ENCODE measurements around the gene ST6GALNAC6.
"Not testable (repeated sequence)": the region's sequence is repeated elsewhere in the genome, so short reads cannot be mapped to it uniquely, and the experiment has no call there.

ST6GALNAC6 gene

DNA sequence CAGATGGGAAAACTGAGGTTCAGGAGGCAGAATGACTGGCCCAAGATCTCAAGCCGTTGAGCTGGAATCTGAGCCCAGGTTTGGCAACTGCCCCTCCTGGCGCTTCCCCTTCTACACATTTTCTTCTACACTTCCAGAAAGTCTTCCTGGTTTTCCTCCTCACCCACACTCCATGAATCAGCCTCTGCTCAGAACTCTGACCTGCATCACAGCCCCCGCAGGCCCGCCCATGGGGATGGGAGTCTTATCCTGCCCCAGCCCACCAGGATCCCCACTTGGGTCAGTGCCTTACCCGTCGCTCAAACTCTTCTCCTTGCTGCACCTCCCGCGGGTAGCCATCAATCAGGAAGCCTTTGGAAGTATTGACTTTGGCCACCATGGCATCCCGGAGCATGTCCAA lies 27.9 kb downstream of the ST6GALNAC6 start:
- H3K27ac ChIP-seq (ENCODE audit: low read depth, low read length): no peak overlapping the region
- H3K4me3 ChIP-seq (ENCODE audit: low read depth, low read length): no peak overlapping the region

DNA sequence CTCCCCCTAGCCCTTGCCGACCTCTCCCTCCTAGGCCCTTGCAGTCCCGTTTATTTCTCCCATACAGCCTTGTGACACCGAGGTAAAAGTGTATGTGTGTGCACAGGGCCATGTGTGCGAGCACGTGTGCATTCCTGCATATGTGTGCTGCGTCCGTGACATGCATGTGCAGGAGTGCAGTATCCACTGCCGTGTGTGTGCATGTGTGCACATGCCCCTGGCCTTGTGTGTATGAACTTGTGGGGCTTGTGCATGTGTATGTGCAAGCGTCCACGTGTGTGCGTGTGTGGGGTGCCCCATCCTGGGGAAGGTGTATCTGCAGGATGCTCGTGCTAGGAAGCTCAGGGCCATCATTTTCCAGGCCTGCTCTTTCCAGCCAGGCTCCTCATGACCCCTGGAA lies 28.5 kb downstream of the ST6GALNAC6 start:
- H3K36me3 ChIP-seq (ENCODE audit: insufficient read depth, low read length): peaks cover 3% of the 10 kb centered on the region; the same call in 1 of the 2 replicates
- H3K27ac ChIP-seq (ENCODE audit: low read depth, low read length): no peak overlapping the region
- H3K4me1 ChIP-seq (ENCODE audit: control insufficient read depth, insufficient read depth, low read length, unreplicated experiment): peaks cover 32% of the 10 kb centered on the region
- H2AFZ ChIP-seq (ENCODE audit: low read length, unreplicated experiment): no peak overlapping the region
- peaks cover 3% of the 10 kb centered on the region for H3K79me2 ChIP-seq (ENCODE audit: control insufficient read depth, insufficient read depth, low read length, unreplicated experiment)
- H3K4me3 ChIP-seq (ENCODE audit: low read depth, low read length): no peak overlapping the region
- no peaks in the 10 kb centered on the region for H3K27me3 ChIP-seq (ENCODE audit: insufficient read depth, low read length)

More for the DNA sequence above, 27.9 kb downstream of the ST6GALNAC6 start:
- peaks cover 3% of the 10 kb centered on the region; the same call in 1 of the 2 replicates for H3K36me3 ChIP-seq (ENCODE audit: insufficient read depth, low read length)
- H2AFZ ChIP-seq (ENCODE audit: low read length, unreplicated experiment): no peak overlapping the region
- no peaks in the 10 kb centered on the region for H3K27me3 ChIP-seq (ENCODE audit: insufficient read depth, low read length)
- peaks cover 36% of the 10 kb centered on the region for H3K4me1 ChIP-seq (ENCODE audit: control insufficient read depth, insufficient read depth, low read length, unreplicated experiment)
- peaks cover 3% of the 10 kb centered on the region for H3K79me2 ChIP-seq (ENCODE audit: control insufficient read depth, insufficient read depth, low read length, unreplicated experiment)

DNA sequence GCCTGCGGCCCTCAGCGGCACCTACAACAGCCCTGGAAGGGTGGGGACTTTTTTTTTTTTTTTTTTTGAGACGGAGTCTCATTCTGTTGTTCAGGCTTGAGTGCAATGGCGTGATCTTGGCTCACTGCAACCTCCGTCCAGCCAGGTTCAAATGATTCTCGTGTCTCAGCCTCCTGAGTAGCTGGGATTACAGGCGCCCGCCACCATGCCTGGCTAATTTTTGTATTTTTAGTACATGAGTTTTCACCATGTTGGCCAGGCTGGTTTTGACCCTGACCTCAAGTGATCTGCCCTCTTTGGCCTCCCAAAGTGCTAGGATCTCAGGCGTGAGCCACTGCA lies 29.3 kb downstream of the ST6GALNAC6 start:
- not testable (repeated sequence) for H3K27me3 ChIP-seq (ENCODE audit: insufficient read depth, low read length); H3K4me3 ChIP-seq (ENCODE audit: low read depth, low read length); H3K27ac ChIP-seq (ENCODE audit: low read depth, low read length); H2AFZ ChIP-seq (ENCODE audit: low read length, unreplicated experiment); H3K36me3 ChIP-seq (ENCODE audit: insufficient read depth, low read length); H3K79me2 ChIP-seq (ENCODE audit: control insufficient read depth, insufficient read depth, low read length, unreplicated experiment)
- H3K4me1 ChIP-seq (ENCODE audit: control insufficient read depth, insufficient read depth, low read length, unreplicated experiment): peaks cover 25% of the 10 kb centered on the region

DNA sequence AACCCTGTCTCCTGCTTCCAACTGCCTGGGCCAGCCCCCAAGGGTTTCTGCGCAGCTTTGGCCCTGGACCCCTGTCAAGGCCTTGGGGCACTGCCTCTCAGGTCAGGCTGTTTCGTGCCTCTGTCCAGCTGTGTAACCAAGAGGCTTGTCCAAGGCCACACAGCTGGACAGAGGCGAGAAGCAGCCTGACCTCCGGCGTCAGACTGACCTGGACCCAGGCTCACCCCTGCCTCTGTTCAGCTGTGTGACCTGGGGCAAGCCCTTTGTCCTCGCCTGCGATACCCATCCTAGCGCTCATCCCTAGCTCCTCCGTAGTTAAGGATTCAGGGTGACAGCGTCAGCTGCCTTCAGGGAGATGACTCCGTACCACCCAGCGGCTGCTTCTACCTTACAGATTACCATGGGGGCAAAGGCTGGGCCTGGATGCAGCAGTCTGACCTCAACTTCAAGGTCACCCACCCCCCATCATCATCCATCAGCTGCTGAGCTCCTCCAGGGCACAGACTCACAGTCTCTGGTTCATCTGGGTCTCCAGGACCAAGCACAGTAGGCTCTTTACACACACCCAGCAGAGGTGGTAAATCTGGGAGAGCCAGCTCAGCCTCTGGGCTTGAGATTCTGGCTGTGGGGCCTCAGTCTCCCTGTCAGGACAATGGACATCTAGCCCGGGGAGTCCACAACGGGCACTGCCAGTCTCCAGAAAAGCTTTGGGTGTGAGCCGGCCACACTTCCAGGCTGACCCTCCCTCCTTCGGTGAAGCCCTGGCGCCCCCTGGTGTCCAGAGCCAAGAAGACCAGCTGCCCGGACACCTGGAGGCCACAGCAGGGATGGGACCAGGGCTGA lies 29.9 kb downstream of the ST6GALNAC6 start:
- H3K27ac ChIP-seq (ENCODE audit: low read depth, low read length): no peak overlapping the region
- no peaks in the 10 kb centered on the region for H3K79me2 ChIP-seq (ENCODE audit: control insufficient read depth, insufficient read depth, low read length, unreplicated experiment)
- H2AFZ ChIP-seq (ENCODE audit: low read length, unreplicated experiment): no peak overlapping the region
- peaks cover 3% of the 10 kb centered on the region; the same call in 1 of the 2 replicates for H3K36me3 ChIP-seq (ENCODE audit: insufficient read depth, low read length)
- peaks cover 19% of the 10 kb centered on the region for H3K4me1 ChIP-seq (ENCODE audit: control insufficient read depth, insufficient read depth, low read length, unreplicated experiment)
- H3K4me3 ChIP-seq (ENCODE audit: low read depth, low read length): no peak overlapping the region
- no peaks in the 10 kb centered on the region for H3K27me3 ChIP-seq (ENCODE audit: insufficient read depth, low read length)

DNA sequence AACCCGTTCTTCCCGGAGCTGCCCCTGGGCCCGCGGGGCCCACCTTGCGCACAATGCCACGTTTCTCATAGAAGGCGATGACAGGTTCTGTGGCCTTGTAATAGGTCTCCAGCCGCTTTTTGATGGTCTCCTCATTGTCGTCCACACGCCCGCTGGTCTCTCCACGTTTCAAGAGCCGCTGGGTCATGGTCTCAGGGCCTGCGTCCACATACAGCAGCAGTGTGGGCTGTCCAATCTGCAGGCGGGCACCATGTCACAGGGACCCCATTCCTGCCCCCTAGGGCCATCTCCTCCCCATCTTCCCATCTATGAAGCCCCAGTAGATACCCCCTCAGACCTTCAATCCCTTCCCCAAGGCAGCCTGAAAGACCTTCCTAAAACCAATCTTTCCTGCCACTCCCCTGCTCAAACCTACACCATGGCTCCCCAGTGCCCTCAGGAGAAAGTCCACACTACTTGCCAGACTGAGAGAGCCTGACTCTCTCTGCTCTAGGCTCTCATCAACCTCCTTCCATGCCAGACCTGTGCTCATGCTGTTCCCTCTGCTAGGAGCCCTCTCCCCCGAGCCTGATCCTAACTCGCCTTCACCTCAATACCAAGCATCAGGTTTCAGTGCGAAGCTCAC lies 31.0 kb downstream of the ST6GALNAC6 start:
- peaks cover 7% of the 10 kb centered on the region for H3K4me1 ChIP-seq (ENCODE audit: control insufficient read depth, insufficient read depth, low read length, unreplicated experiment)
- no peaks in the 10 kb centered on the region for H3K79me2 ChIP-seq (ENCODE audit: control insufficient read depth, insufficient read depth, low read length, unreplicated experiment)
- H3K27me3 ChIP-seq (ENCODE audit: insufficient read depth, low read length): no peaks in the 10 kb centered on the region
- no peak overlapping the region for H3K4me3 ChIP-seq (ENCODE audit: low read depth, low read length)
- peaks cover 3% of the 10 kb centered on the region; the same call in 1 of the 2 replicates for H3K36me3 ChIP-seq (ENCODE audit: insufficient read depth, low read length)
- H2AFZ ChIP-seq (ENCODE audit: low read length, unreplicated experiment): no peak overlapping the region
- no peak overlapping the region for H3K27ac ChIP-seq (ENCODE audit: low read depth, low read length)

DNA sequence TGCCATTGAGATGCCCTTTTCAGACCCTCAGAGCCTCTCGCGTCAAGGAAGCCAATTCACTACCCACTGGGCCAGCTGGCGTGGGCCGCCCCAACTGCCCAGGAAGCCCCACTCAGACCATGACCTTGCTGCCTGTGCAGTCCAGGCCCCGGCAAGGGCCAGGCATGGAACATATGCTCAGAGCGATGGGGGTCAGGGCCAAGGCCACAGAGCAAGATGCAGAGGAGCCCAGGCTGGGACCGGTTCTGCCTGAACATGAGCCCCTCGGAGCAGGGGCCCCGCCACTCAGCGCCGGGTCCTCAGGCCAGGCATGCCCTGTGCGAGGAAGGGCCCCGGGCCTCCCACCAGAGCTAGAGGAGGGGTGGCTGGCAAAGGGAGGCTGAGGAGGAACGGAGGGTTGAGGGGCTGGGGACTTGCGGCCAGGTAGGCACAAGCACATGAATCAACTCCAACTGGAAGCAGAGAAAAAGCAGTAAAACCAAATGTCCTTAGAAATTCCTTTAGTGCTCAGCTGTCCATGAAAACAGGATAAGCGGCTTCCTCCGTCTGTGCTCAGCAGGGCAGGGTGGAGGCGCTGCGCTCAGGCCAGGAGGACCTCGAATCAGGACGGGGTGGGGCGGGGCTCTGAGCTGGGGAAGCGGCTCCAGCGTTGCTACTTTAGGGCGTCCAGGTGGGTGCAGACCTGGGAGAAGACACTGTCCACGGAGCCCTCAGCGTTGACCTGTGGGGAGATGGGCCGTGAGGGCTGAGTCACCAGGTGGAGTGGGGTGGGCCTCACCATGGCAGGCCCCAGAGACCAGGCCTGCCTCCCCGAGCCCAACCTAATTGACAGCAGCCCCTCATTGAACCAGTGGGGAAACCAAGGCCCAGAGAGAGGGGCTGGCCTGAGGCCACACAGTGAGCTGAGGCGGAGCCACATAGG lies 31.8 kb downstream of the ST6GALNAC6 start:
- Histone ChIP-seq H3K4me3 (ENCODE audit: low read depth, low read length) (no peak overlapping the region), H3K27me3 (ENCODE audit: insufficient read depth, low read length) (no peaks in the 10 kb centered on the region), H3K79me2 (ENCODE audit: control insufficient read depth, insufficient read depth, low read length, unreplicated experiment) (no peaks in the 10 kb centered on the region), H2AFZ (ENCODE audit: low read length, unreplicated experiment) (no peak overlapping the region), H3K36me3 (ENCODE audit: insufficient read depth, low read length) (peaks cover 3% of the 10 kb centered on the region; the same call in 1 of the 2 replicates), H3K4me1 (ENCODE audit: control insufficient read depth, insufficient read depth, low read length, unreplicated experiment) (peaks cover 6% of the 10 kb centered on the region), H3K27ac (ENCODE audit: low read depth, low read length) (no peak overlapping the region)

DNA sequence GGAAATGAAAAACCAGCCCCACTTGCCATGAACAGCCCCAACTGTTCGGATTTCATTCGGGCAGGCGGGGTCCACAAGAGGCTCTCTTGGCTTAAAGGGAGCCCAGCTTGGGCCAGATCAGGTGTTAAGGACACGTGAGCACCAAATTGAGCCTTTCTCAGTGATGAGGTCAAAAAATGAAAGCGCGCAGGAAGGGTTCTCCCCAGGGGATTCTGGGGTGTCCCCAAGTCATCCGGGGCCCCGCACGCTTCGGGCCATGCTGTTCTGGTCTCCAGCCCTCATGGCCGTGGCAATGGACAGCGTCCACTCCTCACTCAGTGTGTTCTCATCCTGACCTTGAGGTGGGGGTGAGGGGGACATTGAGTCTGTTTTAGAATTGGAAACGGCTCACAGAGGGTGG lies 32.9 kb downstream of the ST6GALNAC6 start:
- Histone ChIP-seq H3K4me1 (ENCODE audit: control insufficient read depth, insufficient read depth, low read length, unreplicated experiment) (no peaks in the 10 kb centered on the region), H2AFZ (ENCODE audit: low read length, unreplicated experiment) (no peak overlapping the region), H3K36me3 (ENCODE audit: insufficient read depth, low read length) (peaks cover 3% of the 10 kb centered on the region; the same call in 1 of the 2 replicates), H3K4me3 (ENCODE audit: low read depth, low read length) (no peak overlapping the region), H3K27ac (ENCODE audit: low read depth, low read length) (no peak overlapping the region), H3K79me2 (ENCODE audit: control insufficient read depth, insufficient read depth, low read length, unreplicated experiment) (no peaks in the 10 kb centered on the region), H3K27me3 (ENCODE audit: insufficient read depth, low read length) (no peaks in the 10 kb centered on the region)

DNA sequence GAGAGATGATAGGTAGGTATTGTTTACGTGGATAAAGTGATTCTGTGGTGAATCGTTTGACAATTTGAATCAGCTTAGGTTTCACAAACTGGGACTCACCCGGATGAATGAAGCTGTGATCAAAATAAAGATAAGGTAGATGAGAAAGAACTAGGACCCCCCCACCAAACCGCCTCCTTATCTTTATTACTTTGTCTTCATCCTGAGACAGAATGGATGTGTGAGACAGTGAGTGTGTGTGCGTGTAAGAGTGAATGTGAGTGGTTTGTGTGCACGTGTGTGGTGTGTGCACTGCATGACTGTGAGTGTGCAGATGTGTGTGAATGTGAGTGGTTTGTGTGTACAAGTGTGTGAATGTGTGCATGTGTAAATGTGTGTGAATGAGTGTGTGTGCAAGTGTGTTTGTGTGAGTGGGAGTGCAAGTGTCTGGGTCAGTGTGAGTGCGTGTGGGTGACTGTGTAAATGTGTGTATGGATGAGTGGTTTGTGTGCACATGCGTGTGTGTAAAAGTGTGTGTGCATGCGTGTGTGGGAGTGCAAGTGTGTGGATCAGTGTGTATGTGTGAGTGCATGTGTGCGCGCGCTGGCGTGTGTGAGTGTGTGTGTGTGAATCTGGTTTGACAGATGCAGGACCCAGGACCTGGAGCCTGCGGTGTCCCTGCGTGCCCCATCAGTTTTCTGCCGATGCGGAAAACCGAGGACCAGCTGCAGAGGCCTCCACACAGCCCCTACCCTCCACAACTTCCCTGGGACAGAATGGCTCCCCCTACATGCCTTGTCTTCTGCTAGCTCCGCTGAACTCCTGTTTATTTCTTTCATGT lies 33.5 kb downstream of the ST6GALNAC6 start:
- H3K36me3 ChIP-seq (ENCODE audit: insufficient read depth, low read length): peaks cover 3% of the 10 kb centered on the region; the same call in 1 of the 2 replicates
- no peaks in the 10 kb centered on the region for H3K79me2 ChIP-seq (ENCODE audit: control insufficient read depth, insufficient read depth, low read length, unreplicated experiment)
- H3K4me3 ChIP-seq (ENCODE audit: low read depth, low read length): no peak overlapping the region
- H3K4me1 ChIP-seq (ENCODE audit: control insufficient read depth, insufficient read depth, low read length, unreplicated experiment): no peaks in the 10 kb centered on the region
- no peak overlapping the region for H2AFZ ChIP-seq (ENCODE audit: low read length, unreplicated experiment)
- H3K27me3 ChIP-seq (ENCODE audit: insufficient read depth, low read length): no peaks in the 10 kb centered on the region
- H3K27ac ChIP-seq (ENCODE audit: low read depth, low read length): no peak overlapping the region

DNA sequence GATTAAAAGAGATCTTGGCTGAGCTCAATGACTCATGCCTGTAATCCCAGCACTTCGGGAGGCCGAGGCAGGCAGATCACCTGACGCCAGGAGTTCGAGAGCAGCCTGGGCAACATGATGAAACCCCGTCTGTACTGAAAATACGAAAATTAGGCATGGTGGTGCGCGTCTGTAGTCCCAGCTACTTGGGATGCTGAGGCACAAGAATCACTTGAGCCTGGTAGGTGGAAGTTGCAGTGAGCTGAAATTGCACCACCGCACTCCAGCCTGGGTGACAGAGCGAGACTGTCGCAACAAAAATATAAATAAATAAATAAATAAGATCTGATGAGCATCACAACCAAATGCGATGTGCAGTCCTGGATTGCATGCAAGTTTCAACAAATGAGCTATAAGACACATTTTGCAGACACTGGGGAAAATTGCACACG lies 36.2 kb downstream of the ST6GALNAC6 start:
- no peak overlapping the region for H3K27ac ChIP-seq (ENCODE audit: low read depth, low read length)

More for the DNA sequence above, 36.2 kb downstream of the ST6GALNAC6 start:
- no peaks in the 10 kb centered on the region for H3K27me3 ChIP-seq (ENCODE audit: insufficient read depth, low read length)
- no peak overlapping the region for H3K4me3 ChIP-seq (ENCODE audit: low read depth, low read length)
- peaks cover 2% of the 10 kb centered on the region for H3K4me1 ChIP-seq (ENCODE audit: control insufficient read depth, insufficient read depth, low read length, unreplicated experiment)
- H3K79me2 ChIP-seq (ENCODE audit: control insufficient read depth, insufficient read depth, low read length, unreplicated experiment): no peaks in the 10 kb centered on the region
- H2AFZ ChIP-seq (ENCODE audit: low read length, unreplicated experiment): no peak overlapping the region
- H3K36me3 ChIP-seq (ENCODE audit: insufficient read depth, low read length): no peaks in the 10 kb centered on the region

Measured in ACC112 (cell line).